ENCODE data around the gene PUM2.

DNA sequence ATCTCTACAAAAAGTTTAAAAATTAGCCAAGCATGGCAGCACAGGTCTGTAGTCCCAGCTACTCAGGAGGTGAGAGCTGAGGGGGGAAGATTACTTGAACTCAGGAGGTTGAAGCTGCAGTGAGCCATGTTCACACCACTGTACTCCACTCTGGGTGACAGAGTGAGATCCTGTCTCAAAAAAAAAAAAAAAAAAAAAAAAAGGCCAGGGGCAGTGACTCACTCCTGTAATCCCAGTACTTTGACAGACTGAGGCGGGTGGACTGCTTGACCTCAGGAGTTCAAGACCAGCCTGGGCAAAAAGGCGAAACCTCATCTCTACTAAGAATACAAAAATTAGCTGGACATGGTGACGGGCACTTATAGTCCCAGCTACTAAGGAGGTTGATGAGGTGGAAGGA, 37.0 kb downstream of the PUM2 start:
- TF ChIP-seq, protein P1, sequence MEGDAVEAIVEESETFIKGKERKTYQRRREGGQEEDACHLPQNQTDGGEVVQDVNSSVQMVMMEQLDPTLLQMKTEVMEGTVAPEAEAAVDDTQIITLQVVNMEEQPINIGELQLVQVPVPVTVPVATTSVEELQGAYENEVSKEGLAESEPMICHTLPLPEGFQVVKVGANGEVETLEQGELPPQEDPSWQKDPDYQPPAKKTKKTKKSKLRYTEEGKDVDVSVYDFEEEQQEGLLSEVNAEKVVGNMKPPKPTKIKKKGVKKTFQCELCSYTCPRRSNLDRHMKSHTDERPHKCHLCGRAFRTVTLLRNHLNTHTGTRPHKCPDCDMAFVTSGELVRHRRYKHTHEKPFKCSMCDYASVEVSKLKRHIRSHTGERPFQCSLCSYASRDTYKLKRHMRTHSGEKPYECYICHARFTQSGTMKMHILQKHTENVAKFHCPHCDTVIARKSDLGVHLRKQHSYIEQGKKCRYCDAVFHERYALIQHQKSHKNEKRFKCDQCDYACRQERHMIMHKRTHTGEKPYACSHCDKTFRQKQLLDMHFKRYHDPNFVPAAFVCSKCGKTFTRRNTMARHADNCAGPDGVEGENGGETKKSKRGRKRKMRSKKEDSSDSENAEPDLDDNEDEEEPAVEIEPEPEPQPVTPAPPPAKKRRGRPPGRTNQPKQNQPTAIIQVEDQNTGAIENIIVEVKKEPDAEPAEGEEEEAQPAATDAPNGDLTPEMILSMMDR (IDR thresholded peaks at IDR 0.05) = no peak
- TF ChIP-seq POLR2A (IDR thresholded peaks at IDR 0.05) = no peak
